NCI-H2107 (cell line): Measurements from ENCODE around the gene ZMYM4.
A peak's percentile ranks its signal among the peaks of the same experiment; 100 is the strongest.
"Not testable (repeated sequence)": the region's sequence is repeated elsewhere in the genome, so short reads cannot be mapped to it uniquely, and the experiment has no call there.

ENCODE experiments used
- DNase-seq: peaks from one replicate; lab custom pipeline; 2025; lab: John Stamatoyannopoulos, UW

The ZMYM4 gene

GRCh38 chr1:35454176-35454575 is 185.7 kb downstream of the ZMYM4 start:
- peak; percentile 4 for DNase-seq

- DNase-seq = no peak
Observed at GRCh38 chr1:35454616-35455015, 186.1 kb downstream of the ZMYM4 start.

GRCh38 chr1:35460796-35461195 is 192.3 kb downstream of the ZMYM4 start:
- DNase-seq = no peak

- DNase-seq = no peak
Observed at GRCh38 chr1:35461966-35462651, 193.6 kb downstream of the ZMYM4 start.

- DNase-seq = no peak
Observed at GRCh38 chr1:35463232-35463631, 194.7 kb downstream of the ZMYM4 start.

- DNase-seq = not testable (repeated sequence)
Observed at GRCh38 chr1:35463749-35464148, 195.2 kb downstream of the ZMYM4 start.

- DNase-seq = no peak
Observed at GRCh38 chr1:35466120-35466519, 197.6 kb downstream of the ZMYM4 start.

GRCh38 chr1:35470977-35471613 is 202.6 kb downstream of the ZMYM4 start:
- no peak for DNase-seq
